Measurements from ENCODE around the gene PEX12. TPM values are rescaled to one million over a fixed set of nuclear protein-coding genes. Genes with fewer than 3 reads are reported as not detected.

The PEX12 gene
- total and polyA plus RNA-seq, 2 of the 4 experiments (the other 2 are of a cell fraction), result 4.5 to 7.9 TPM

GRCh38 chr17:35557353-35557752 is 21.0 kb downstream of the PEX12 start:
- Histone ChIP-seq H4K20me1 (ENCODE audit: insufficient read depth, low read length) (no peaks in the 10 kb centered on the region), H4K8ac (ENCODE audit: low read depth in 2 of 2, low read length in 2 of 2) (no peak overlapping the region), H3K36me3 (ENCODE audit: control insufficient read depth, insufficient read depth, low read length) (no peaks in the 10 kb centered on the region), H3K56ac (ENCODE audit: extremely low read depth, insufficient read depth, low read length) (no peak overlapping the region), H2BK20ac (ENCODE audit: low read depth, low read length) (no peak overlapping the region), H2AK9ac (replicated peaks; ENCODE audit: low read depth, low read length, poor library complexity) (no peak overlapping the region), H3K9ac (ENCODE audit: low read depth, low read length) (no peak overlapping the region), H3K4me1 (ENCODE audit: control insufficient read depth, insufficient read depth, low read length) (no peaks in the 10 kb centered on the region), H3K4ac (ENCODE audit: low read depth, low read length) (no peak overlapping the region), H2BK5ac (ENCODE audit: low read depth, low read length, poor library complexity, severe bottlenecking) (no peak overlapping the region), H4K5ac (ENCODE audit: low read depth, low read length) (no peak overlapping the region), H2BK120ac (ENCODE audit: low read depth, low read length) (no peak overlapping the region), H3K23ac (ENCODE audit: low read depth, low read length) (no peak overlapping the region; the same call in 1 of the 2 replicates), H4K91ac (ENCODE audit: insufficient read depth, low read depth, low read length) (no peak overlapping the region), H3K9me1 (ENCODE audit: insufficient read depth, low read length) (no peaks in the 10 kb centered on the region), H3K9me3 (ENCODE audit: control insufficient read depth, insufficient read depth, low read length) (no peaks in the 10 kb centered on the region), H3K27ac (ENCODE audit: insufficient read depth, low read length) (no peak overlapping the region), H2AFZ (replicated peaks; ENCODE audit: low read length, poor library complexity) (no peak overlapping the region), H3K4me3 (ENCODE audit: insufficient read depth, low read depth, low read length) (no peak overlapping the region), H2BK15ac (ENCODE audit: low read depth, low read length) (no peak overlapping the region), H3K14ac (replicated peaks; ENCODE audit: low read depth, low read length) (no peak overlapping the region), H2AK5ac (ENCODE audit: low read depth, low read length) (no peak overlapping the region), H3K4me2 (ENCODE audit: low read depth, low read length) (no peak overlapping the region), H3K27me3 (ENCODE audit: control insufficient read depth, insufficient read depth, low read length) (peaks cover 19% of the 10 kb centered on the region), H3K18ac (ENCODE audit: low read depth, low read length) (no peak overlapping the region), H3K79me1 (ENCODE audit: low read depth in 1 of 2, low read length in 2 of 2) (no peaks in the 10 kb centered on the region)
- ATAC-seq (ENCODE audit: low read depth) (no peak), DNase-seq (no peak)
- intact Hi-C loops (cut with micrococcal nuclease) (no loop called here), dilution Hi-C loops (cut with HindIII; ENCODE audit: low sequenced_read_pairs, unreplicated experiment) (no loop called here), in situ Hi-C loops (cut with MboI; ENCODE audit: low sequenced_read_pairs) (no loop called here)
- POLR2A ChIA-PET (ENCODE audit: unreplicated experiment), result no interaction called here
- WGBS, 2 experiments (ENCODE audit: extremely low coverage in 2 of 2, insufficient read length in 1 of 2), result no CpG with 5 or more reads among the region's 3 CpGs
- no peak for TF ChIP-seq USF2 (IDR thresholded peaks at IDR 0.05; ENCODE audit: low read depth, low read length)
- no peak for TF ChIP-seq RFX5 (IDR thresholded peaks at IDR 0.05; ENCODE audit: low read depth, low read length)
- TF ChIP-seq, protein P1, sequence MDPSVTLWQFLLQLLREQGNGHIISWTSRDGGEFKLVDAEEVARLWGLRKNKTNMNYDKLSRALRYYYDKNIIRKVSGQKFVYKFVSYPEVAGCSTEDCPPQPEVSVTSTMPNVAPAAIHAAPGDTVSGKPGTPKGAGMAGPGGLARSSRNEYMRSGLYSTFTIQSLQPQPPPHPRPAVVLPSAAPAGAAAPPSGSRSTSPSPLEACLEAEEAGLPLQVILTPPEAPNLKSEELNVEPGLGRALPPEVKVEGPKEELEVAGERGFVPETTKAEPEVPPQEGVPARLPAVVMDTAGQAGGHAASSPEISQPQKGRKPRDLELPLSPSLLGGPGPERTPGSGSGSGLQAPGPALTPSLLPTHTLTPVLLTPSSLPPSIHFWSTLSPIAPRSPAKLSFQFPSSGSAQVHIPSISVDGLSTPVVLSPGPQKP (IDR thresholded peaks at IDR 0.05; ENCODE audit: borderline replicate concordance, low read depth, low read length), result no peak
- TF ChIP-seq RCOR1 (IDR thresholded peaks at IDR 0.05; ENCODE audit: insufficient replicate concordance, low read length), result no peak
- TF ChIP-seq POLR2A (IDR thresholded peaks at IDR 0.05; ENCODE audit: low read depth, low read length), result no peak
- TF ChIP-seq MAFK (IDR thresholded peaks at IDR 0.05; ENCODE audit: low read depth, low read length), result no peak
- TF ChIP-seq BHLHE40 (IDR thresholded peaks at IDR 0.05; ENCODE audit: low read depth, low read length), result no peak
- BruUV-seq (replicated peaks), result no TSS peak
- CTCF ChIA-PET, result no interaction called here

All from IMR-90 (cell line).